ENCODE data around the gene CNNM4.

DNA sequence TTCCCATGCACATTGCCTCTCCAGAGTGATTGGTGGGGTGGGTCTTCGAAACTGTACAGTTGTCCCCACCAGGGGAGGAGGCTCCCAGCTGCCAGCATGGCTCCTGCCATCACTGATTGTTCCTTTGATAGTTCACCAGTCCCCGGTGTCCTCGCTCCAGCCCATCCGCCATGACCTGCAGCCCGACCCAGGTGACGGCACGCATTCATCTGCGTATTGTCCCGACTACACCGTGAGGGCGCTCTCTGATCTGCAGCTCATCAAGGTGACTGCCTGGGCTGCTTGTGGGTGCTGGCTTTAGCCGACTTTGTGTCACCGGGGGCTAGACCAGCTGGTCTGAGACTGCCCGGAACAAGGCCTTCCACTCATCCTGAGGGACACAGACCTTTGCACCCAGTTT is 67.7 kb downstream of the CNNM4 start:
- TF ChIP-seq, protein P1, sequence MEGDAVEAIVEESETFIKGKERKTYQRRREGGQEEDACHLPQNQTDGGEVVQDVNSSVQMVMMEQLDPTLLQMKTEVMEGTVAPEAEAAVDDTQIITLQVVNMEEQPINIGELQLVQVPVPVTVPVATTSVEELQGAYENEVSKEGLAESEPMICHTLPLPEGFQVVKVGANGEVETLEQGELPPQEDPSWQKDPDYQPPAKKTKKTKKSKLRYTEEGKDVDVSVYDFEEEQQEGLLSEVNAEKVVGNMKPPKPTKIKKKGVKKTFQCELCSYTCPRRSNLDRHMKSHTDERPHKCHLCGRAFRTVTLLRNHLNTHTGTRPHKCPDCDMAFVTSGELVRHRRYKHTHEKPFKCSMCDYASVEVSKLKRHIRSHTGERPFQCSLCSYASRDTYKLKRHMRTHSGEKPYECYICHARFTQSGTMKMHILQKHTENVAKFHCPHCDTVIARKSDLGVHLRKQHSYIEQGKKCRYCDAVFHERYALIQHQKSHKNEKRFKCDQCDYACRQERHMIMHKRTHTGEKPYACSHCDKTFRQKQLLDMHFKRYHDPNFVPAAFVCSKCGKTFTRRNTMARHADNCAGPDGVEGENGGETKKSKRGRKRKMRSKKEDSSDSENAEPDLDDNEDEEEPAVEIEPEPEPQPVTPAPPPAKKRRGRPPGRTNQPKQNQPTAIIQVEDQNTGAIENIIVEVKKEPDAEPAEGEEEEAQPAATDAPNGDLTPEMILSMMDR (IDR thresholded peaks at IDR 0.05), result no peak
- TF ChIP-seq POLR2A (IDR thresholded peaks at IDR 0.05), result no peak
